ENCODE results near the gene NUP58.

- no peak for TF ChIP-seq TOX (CRISPR knock-in tag; IDR thresholded peaks at IDR 0.05; ENCODE audit: borderline replicate concordance)
- TF ChIP-seq ZFP30 (CRISPR knock-in tag; IDR thresholded peaks at IDR 0.05) = no peak
- no peak for TF ChIP-seq PATZ1 (CRISPR knock-in tag; IDR thresholded peaks at IDR 0.05; ENCODE audit: borderline replicate concordance)
Observed at GRCh38 chr13:25252752-25253151, 48.7 kb upstream of the NUP58 start.

All from SK-N-SH treated with all-trans-retinoic acid at 6 μM for 48 hours (cell line).